Erythroblast (primary cell): Measurements from ENCODE around the gene ANKRD9.

Source experiments
- GATA1 ChIP-seq: IDR thresholded peaks from 2 replicates; pipeline ENCODE4 v1.6.1; 2011; ENCODE audit warnings: low read depth, mild to moderate bottlenecking, control low read depth, low read length, moderate library complexity
- POLR2A ChIP-seq: IDR thresholded peaks from 2 replicates; pipeline ENCODE4 v1.6.1; 2011; ENCODE audit warnings: mild to moderate bottlenecking, low read length

- no peak for TF ChIP-seq POLR2A
- no peak for TF ChIP-seq GATA1
These were observed 5.6 kb upstream of the ANKRD9 start for GRCh38 chr14:102514987-102515733.
